ENCODE results near the gene CCT7. TPM values are rescaled to one million over a fixed set of nuclear protein-coding genes. Genes with fewer than 3 reads are reported as not detected.

The CCT7 gene
- total RNA-seq, 1 donor from 2014 or later, result 188 TPM

GRCh38 chr2:73301636-73302035 is 67.5 kb downstream of the CCT7 start:
- intact Hi-C loops (cut with DNase I), result no loop called here
- Histone ChIP-seq H3K4me3 (no peak overlapping the region), H3K27ac (no peak overlapping the region), H3K36me3 (no peaks in the 10 kb centered on the region), H3K9me3 (no peaks in the 10 kb centered on the region), H3K4me1 (no peaks in the 10 kb centered on the region), H3K27me3 (no peaks in the 10 kb centered on the region)
- TF ChIP-seq POLR2AphosphoS5 (IDR thresholded peaks at IDR 0.05; ENCODE audit: insufficient read depth in 1 of 2, low read depth in 1 of 2) (no peak), CTCF (IDR thresholded peaks at IDR 0.05) (no peak), POLR2A (IDR thresholded peaks at IDR 0.05) (no peak)
- DNase-seq (ENCODE audit: extremely low spot score in 2 of 2), result no peak

Small RNA genes lying within 50 kb of the gene (small RNA-seq; reads per million reads assigned to genes)
- not detected for gene RNU6-111P

Other genes starting within 250 kb of the CCT7 start
- 9.8 TPM for gene SFXN5, start 162.6 kb upstream of the CCT7 start, total RNA-seq
- 33.1 TPM for gene RAB11FIP5, start 121.4 kb upstream of the CCT7 start, total RNA-seq
- not detected for gene NOTO, start 31.7 kb upstream of the CCT7 start, total RNA-seq
- 16.0 TPM for gene SMYD5, start 20.1 kb upstream of the CCT7 start, total RNA-seq
- 8.1 TPM for gene PRADC1, start 1.1 kb upstream of the CCT7 start, total RNA-seq
- gene FBXO41, start 50.2 kb downstream of the CCT7 start, total RNA-seq, result 2.7 TPM
- not detected for gene EGR4, start 59.2 kb downstream of the CCT7 start, total RNA-seq
- 25.0 TPM for gene ALMS1, start 151.5 kb downstream of the CCT7 start, total RNA-seq